GM12874 (cell line): ENCODE results near the gene LMLN.

ENCODE experiments used
- CTCF ChIP-seq: IDR thresholded peaks from 2 replicates; pipeline ENCODE4 v1.5.1; 2011; ENCODE audit warnings: low read depth, mild to moderate bottlenecking, control low read depth, low read length, moderate library complexity; ENCODE audit not compliant: insufficient read depth

Gene LMLN

DNA sequence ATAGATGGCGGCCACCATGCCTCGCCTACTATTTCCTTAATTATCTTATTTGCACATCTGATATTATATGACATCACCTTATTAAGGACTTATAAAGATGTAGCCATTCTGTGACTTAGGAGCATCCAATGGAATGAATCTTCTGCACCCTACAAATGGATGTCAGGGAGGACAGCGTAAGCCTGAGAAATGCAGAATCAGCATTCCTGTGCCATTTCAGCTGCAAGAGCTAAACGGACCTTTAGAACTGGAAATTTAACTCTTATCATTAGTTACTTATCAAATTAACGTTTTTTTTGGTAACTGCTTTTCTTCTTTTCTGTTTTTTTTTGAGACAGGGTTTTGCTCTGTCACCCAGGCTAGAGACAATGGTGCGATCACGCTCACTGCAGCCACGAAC is 65.6 kb downstream of the LMLN start:
- TF ChIP-seq CTCF = no peak

- TF ChIP-seq CTCF = no peak
Measured at GRCh38 chr3:198026620-198027019, 66.6 kb downstream of the LMLN start.

GRCh38 chr3:198027045-198027798 is 67.2 kb downstream of the LMLN start:
- no peak for TF ChIP-seq CTCF

DNA sequence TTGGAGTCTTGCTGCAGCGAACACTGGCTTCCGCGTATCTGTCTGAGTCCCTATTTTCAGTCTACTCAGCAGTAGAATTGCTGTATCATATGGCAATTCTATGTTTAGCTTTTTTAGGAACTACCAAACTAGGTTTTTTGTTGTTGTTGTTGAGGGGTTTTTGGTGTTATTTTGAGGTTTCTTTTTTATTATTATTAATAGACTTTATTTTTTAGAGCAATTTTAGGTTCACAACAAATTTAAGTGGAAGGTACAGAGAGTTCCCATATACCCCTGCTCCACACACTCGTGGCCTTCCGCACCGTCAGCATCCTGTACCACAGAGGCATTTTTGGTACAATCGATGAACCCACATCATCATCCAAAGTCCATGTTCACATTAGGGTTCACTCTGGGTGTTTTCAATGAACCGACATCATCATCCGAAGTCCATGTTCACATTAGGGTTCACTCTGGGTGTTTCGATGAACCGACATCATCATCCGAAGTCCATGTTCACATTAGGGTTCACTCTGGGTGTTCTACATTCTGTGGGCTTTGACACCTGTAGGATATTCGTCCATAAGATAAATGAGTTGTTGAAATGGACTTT is 67.9 kb downstream of the LMLN start:
- TF ChIP-seq CTCF = no peak

- TF ChIP-seq CTCF = no peak
Measured at GRCh38 chr3:198028718-198029117, 68.7 kb downstream of the LMLN start.

- TF ChIP-seq CTCF = no peak
Measured at GRCh38 chr3:198030125-198030524, 70.1 kb downstream of the LMLN start.

DNA sequence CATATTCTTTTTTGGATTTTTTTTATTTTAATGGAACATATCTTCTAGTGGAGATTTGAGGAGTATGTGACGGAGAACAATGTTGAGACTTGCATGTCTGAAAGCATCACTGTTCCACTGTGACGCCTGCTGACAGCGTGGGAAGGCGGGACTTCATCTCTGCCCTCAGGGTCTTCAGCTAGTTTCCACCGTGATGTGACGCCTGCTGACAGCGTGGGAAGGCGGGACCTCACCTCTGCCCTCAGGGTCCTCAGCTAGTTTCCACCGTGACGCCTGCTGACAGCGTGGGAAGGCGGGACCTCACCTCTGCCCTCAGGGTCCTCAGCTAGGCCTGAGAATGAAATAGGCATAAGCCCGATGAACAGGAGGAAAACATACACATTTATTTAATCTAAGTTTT is 70.7 kb downstream of the LMLN start:
- no peak for TF ChIP-seq CTCF
